HEK293 (cell line): ENCODE measurements around the gene LRP1B.

Experiments
- BCL6B ChIP-seq: fragments of 450-650 bp; formaldehyde crosslinking; IDR thresholded peaks from 2 replicates; pipeline ENCODE4 v1.5.1; 2017; ENCODE audit warnings: missing biosample characterization, missing genetic modification characterization
- GLI4 ChIP-seq: fragments of 450-650 bp; formaldehyde crosslinking; IDR thresholded peaks from 2 replicates; pipeline ENCODE4 v1.5.1; 2016; ENCODE audit warnings: missing biosample characterization, missing genetic modification characterization
- PATZ1 ChIP-seq: fragments of 450-650 bp; formaldehyde crosslinking; IDR thresholded peaks from 2 replicates; pipeline ENCODE4 v1.5.1; 2016; ENCODE audit warnings: missing biosample characterization, missing genetic modification characterization
- PRDM4 ChIP-seq: fragments of 450-650 bp; formaldehyde crosslinking; IDR thresholded peaks from 2 replicates; pipeline ENCODE4 v1.5.1; 2017; ENCODE audit warnings: missing biosample characterization, missing genetic modification characterization
- ZBTB26 ChIP-seq: fragments of 450-650 bp; formaldehyde crosslinking; optimal IDR thresholded peaks from 2 replicates; pipeline ENCODE3; 2016; ENCODE audit warnings: missing biosample characterization, mild to moderate bottlenecking, missing genetic modification characterization
- ZNF654 ChIP-seq: fragments of 450-650 bp; formaldehyde crosslinking; IDR thresholded peaks from 2 replicates; pipeline ENCODE4 v1.5.1; 2016; ENCODE audit warnings: low read depth, missing biosample characterization, missing genetic modification characterization
- ZNF658 ChIP-seq: fragments of 450-650 bp; formaldehyde crosslinking; IDR thresholded peaks from 2 replicates; pipeline ENCODE4; 2016; ENCODE audit warnings: missing biosample characterization, missing genetic modification characterization
- ZSCAN5A ChIP-seq: fragments of 450-650 bp; formaldehyde crosslinking; IDR thresholded peaks from 2 replicates; pipeline ENCODE4 v1.5.1; 2016; ENCODE audit warnings: missing biosample characterization, missing genetic modification characterization

- TF ChIP-seq ZBTB26: no peak
- TF ChIP-seq PRDM4 (tag by site-specific recombination): no peak
- no peak for TF ChIP-seq PATZ1
- TF ChIP-seq BCL6B (tag by site-specific recombination): no peak
- no peak for TF ChIP-seq ZNF658
- TF ChIP-seq ZNF654 (tag by site-specific recombination): no peak
- TF ChIP-seq GLI4 (tag by site-specific recombination): no peak
- no peak for TF ChIP-seq ZSCAN5A (tag by site-specific recombination)
Measured at GRCh38 chr2:140841141-140841540, 1289.7 kb downstream of the LRP1B start.
